WI38 (cell line): ENCODE data around the gene PRKAG3.

Experiments used
- H3K4me3 ChIP-seq: 2 replicates; pipeline ENCODE4 v1.5.1; 2011; ENCODE audit warnings: low read depth, mild to moderate bottlenecking, control low read depth, low read length
- TF ChIP-seq, protein P1 (sequence below): IDR thresholded peaks from 2 replicates; pipeline ENCODE4 v1.5.1; 2012; ENCODE audit warnings: low read depth, mild to moderate bottlenecking, control low read depth, low read length

Gene PRKAG3

DNA sequence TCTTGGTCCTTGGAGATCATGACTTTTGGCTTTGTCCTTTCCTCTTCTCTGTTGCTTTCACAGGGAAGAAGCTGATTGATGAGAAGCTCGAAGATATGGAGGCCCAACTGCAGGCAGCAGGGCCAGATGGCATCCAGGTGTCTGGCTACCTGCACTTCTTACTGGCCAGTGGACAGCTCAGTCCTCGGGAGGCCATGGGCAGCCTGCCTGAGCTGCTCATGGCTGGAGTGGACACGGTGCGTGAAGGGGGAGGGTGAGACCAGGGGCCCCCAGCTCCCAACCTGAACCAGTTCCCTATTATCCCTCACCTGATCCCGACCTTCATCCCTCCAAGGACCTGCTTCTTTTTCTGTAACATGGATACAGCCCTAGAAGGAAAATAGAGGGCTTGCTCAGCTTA is 18.7 kb downstream of the PRKAG3 start:
- H3K4me3 ChIP-seq = no peak overlapping the region
- TF ChIP-seq, protein P1, sequence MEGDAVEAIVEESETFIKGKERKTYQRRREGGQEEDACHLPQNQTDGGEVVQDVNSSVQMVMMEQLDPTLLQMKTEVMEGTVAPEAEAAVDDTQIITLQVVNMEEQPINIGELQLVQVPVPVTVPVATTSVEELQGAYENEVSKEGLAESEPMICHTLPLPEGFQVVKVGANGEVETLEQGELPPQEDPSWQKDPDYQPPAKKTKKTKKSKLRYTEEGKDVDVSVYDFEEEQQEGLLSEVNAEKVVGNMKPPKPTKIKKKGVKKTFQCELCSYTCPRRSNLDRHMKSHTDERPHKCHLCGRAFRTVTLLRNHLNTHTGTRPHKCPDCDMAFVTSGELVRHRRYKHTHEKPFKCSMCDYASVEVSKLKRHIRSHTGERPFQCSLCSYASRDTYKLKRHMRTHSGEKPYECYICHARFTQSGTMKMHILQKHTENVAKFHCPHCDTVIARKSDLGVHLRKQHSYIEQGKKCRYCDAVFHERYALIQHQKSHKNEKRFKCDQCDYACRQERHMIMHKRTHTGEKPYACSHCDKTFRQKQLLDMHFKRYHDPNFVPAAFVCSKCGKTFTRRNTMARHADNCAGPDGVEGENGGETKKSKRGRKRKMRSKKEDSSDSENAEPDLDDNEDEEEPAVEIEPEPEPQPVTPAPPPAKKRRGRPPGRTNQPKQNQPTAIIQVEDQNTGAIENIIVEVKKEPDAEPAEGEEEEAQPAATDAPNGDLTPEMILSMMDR = no peak

DNA sequence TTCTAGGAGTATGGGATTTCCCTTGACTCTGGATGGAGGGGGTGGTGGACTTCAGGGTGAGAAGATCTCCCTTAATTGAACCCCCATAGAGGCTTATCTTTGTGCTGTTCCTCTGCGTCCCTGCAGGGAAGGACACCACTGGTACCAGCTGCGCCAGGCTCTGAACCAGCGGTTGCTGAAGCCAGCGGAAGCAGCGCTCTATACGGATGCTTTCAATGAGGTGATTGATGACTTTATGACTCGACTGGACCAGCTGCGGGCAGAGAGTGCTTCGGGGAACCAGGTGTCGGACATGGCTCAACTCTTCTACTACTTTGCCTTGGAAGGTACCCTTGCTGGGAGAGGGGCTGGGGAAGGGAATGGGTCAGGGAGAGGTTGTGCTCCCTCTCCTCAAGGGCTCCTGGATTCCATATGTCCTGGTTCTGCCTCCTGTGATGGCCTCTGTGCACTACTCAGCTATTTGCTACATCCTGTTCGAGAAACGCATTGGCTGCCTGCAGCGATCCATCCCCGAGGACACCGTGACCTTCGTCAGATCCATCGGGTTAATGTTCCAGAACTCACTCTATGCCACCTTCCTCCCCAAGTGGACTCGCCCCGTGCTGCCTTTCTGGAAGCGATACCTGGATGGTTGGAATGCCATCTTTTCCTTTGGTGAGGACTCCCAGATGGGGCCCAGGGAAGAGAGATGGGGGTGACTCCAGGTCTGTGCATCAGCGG is 19.3 kb downstream of the PRKAG3 start:
- TF ChIP-seq, protein P1 = no peak

DNA sequence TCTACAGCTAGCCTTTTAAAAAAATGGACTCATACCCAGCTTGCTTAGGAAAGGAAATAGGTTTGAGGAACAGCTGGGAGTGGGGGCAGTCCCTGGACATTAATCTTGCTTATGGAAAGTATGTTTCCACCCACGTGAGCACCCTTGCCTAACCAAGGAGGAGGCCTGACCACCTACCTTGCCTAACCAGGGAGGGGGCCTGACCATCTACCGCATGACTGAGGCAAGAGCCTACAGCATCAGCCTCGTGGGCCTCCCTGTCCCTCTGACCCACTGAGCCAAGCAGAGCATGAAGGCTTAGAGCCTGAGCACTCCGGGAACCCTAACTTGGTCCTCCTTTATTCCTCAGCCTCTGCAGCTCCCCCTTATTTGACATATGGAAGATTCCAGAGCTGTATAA is 20.2 kb downstream of the PRKAG3 start:
- TF ChIP-seq, protein P1 = no peak
- no peak overlapping the region for H3K4me3 ChIP-seq

More for the DNA sequence above, 19.3 kb downstream of the PRKAG3 start:
- no peak overlapping the region for H3K4me3 ChIP-seq

DNA sequence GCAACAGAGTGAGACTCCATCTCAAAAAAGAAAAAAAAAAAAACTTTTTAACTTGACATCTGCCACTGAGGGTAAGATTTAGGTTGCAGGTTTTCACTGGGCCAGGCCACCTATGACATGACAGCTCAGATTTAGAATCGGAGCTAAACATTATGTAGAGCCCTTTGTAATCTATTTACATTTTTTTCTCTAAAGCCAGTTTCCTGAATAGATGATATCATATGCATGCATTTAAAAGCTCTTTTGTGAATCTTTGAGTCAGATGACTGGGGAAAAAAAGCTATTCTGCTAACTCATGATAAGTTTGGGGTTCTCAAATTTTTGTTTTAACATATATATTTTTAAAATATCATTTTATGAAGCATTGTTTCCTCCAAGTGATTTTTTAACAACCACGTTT is 21.3 kb downstream of the PRKAG3 start:
- TF ChIP-seq, protein P1 = no peak
- no peak overlapping the region for H3K4me3 ChIP-seq

DNA sequence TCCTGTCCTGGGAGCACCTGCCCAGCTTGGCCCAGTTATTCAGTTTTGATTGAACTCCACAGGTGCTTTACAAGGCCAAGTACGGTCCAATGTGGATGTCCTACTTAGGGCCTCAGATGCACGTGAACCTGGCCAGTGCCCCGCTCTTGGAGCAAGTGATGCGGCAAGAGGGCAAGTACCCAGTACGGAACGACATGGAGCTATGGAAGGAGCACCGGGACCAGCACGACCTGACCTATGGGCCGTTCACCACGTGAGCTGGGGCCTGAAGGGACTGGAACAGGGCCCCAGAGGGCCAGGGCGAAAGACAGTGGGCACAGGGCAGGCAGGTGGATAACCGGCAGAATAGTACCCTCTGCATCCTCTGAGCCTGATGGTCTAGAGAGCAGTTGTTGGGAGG is 22.1 kb downstream of the PRKAG3 start:
- no peak overlapping the region for H3K4me3 ChIP-seq
- TF ChIP-seq, protein P1 = no peak

DNA sequence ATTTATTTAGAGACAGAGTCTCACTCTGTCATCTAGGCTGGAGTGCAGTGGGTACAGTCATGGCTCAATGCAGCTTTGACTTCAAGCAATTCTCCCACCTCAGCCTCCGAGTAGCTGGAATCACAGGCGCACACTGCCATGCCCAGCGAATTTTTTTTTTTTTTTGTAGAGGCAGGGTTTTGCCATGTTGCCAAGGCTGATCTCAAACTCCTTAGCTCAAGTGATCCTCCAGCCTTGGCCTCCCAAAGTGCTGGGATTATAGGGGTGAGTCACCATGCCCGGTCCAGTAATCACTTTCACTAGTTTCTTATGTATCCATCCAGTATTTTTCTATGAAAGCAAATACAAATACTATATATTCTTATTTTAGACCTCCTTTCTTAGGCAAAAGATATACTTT is 24.0 kb downstream of the PRKAG3 start:
- TF ChIP-seq, protein P1 = no peak
- no peak overlapping the region for H3K4me3 ChIP-seq

DNA sequence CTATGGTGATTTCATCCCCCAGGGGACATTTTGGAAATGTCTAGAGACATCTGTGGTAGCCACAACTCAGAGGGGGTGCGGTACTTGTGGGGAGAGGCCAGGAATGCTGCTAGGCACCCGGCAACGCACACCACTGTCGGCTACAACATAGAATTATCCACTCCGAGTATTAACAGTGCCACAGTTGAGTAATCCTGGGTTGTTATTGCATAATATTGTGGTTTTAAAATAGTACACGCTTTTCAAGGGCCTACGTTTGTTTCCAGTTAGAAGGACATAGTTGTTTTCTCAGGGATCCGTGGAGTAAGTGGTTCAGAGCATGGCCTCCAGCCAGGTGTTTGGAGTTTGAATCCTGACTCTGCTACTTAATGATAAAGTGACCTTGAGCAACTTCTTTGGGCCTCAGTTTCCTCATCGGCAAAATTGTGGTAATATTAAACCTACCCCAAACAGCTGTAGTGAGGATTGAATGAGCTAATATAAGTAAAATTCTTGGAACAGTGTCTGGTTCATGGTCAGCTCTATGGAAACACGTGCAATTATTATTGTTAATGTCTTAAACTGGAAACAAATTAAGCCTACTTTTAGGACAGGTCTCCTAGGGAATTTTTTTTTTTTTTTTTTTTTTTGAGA is 25.1 kb downstream of the PRKAG3 start:
- TF ChIP-seq, protein P1 = no peak
- no peak overlapping the region for H3K4me3 ChIP-seq
